RWPE1 (cell line): ENCODE results near the gene GUCY2C.
A peak's percentile ranks its signal among the peaks of the same experiment; 100 is the strongest.

Source experiments
- CTCF ChIA-PET: fragments of 350-600 bp; sonication (Branson Sonifier 250); formaldehyde crosslinking; extraction: SDS; loops from one replicate; lab custom pipeline; 2021; lab: Yijun Ruan, JAX
- POLR2A ChIA-PET: fragments of 400-600 bp; formaldehyde crosslinking; extraction: SDS; loops from one replicate; lab custom pipeline; 2020; ENCODE audit warnings: antibody characterized with exemption; ENCODE audit not compliant: low non-redundant PET; lab: Yijun Ruan, JAX
- DNase-seq: peaks from one replicate; pipeline ENCODE4 v3.0.0; 2012; ENCODE audit warnings: low spot score
- H3K27ac ChIP-seq: fragments of 450-650 bp; 2 replicates; pipeline ENCODE4 v1.5.1; 2017
- TF ChIP-seq, protein P1 (sequence below): fragments of 450-650 bp; conservative IDR thresholded peaks from 2 replicates; pipeline ENCODE4 v1.5.1; 2017; ENCODE audit warnings: low read depth, mild to moderate bottlenecking

GUCY2C gene

DNA sequence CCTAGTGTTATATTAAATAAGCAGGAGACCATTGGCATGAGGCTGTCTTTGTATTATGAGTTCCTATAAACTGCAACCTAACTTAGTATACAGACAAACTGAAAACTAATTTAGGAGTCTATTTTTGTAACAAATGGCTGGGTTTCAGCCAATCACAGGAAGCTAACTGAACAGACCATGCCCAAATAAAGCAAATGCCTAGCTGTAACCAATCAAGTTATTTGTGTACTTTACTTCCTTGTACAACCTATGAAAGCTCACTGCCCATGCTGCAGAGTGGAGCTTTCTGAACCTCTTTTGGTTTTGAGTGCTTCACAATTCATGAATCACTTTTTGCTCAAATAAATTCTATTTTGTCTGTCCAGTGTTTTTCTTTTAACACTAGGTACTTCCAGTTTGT lies 41.6 kb downstream of the GUCY2C start:
- DNase-seq: no peak
- ChIA-PET CTCF (interaction anchor here (0.6 to 0.8 kb wide), 2 partner anchors 9 to 608 kb away, joined by 3 read pairs; no protein-coding TSS in a partner anchor), POLR2A (no interaction called here)
- TF ChIP-seq, protein P1, sequence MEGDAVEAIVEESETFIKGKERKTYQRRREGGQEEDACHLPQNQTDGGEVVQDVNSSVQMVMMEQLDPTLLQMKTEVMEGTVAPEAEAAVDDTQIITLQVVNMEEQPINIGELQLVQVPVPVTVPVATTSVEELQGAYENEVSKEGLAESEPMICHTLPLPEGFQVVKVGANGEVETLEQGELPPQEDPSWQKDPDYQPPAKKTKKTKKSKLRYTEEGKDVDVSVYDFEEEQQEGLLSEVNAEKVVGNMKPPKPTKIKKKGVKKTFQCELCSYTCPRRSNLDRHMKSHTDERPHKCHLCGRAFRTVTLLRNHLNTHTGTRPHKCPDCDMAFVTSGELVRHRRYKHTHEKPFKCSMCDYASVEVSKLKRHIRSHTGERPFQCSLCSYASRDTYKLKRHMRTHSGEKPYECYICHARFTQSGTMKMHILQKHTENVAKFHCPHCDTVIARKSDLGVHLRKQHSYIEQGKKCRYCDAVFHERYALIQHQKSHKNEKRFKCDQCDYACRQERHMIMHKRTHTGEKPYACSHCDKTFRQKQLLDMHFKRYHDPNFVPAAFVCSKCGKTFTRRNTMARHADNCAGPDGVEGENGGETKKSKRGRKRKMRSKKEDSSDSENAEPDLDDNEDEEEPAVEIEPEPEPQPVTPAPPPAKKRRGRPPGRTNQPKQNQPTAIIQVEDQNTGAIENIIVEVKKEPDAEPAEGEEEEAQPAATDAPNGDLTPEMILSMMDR: no peak
- no peak overlapping the region for H3K27ac ChIP-seq

DNA sequence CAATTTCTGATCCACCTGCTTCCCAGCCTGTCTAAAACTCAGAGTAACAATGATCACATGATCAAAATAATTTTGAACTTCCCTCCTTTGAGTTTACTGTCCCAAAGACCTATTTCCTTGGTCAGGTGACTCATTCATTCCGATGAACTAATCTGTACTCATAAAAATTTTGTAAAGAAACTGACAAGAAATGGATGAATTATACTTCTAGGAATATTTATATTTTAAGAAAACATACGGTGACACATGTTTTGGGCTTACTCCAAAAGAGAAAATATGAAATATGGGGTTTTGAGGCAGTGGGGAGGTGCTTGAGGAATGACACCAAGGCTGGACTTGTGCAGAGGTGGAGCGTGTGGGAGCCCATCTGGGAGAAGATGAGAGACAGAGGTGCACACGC lies 42.0 kb downstream of the GUCY2C start:
- TF ChIP-seq, protein P1: no peak
- DNase-seq: peak; percentile 11
- CTCF ChIA-PET: interaction anchor here (0.6 to 1.0 kb wide), 2 partner anchors 469 to 609 kb away, joined by 3 read pairs; no protein-coding TSS in a partner anchor
- POLR2A ChIA-PET: no interaction called here
- H3K27ac ChIP-seq: no peak overlapping the region

DNA sequence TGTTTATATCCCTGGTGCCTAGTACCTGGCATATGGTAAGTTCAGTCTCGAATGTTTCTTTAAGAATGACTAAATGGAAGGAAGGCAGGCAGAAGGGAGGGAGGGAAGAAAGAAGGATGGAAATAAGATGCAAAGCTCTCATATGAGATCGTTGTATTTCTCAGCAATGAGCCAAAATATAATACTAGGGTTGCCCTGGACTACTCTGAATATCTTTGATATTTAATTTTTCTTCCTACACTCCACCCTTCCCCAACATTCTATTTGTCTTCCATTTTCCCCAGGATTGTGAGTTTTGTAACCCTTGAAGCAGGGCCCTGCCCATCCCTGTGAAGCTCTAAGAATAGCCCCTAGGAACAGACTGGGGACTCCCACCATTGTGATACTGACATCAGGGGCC lies 43.9 kb downstream of the GUCY2C start:
- no peak for DNase-seq
- H3K27ac ChIP-seq: no peak overlapping the region
- CTCF ChIA-PET: no interaction called here
- POLR2A ChIA-PET: no interaction called here
- TF ChIP-seq, protein P1: no peak

DNA sequence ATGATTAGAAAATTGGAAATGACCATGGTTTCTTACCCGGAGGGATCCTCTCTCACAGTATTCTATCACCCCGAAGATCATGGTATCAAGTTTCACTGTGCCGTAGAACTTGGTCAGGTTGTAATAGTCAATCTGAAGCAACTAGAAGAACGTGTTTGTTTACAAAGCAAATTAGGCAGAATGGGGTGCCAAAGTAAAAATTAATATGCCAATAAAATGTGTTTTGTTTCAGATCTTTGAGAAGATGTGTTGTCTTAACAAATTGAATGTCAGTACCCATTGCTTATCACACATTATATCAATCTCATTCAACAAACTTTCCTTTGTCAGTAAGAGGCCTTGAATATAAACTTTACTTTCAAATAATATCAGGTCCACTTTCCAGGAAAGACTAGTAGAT lies 45.0 kb downstream of the GUCY2C start:
- DNase-seq: no peak
- no peak overlapping the region for H3K27ac ChIP-seq
- CTCF ChIA-PET: no interaction called here
- TF ChIP-seq, protein P1: no peak
- POLR2A ChIA-PET: no interaction called here

DNA sequence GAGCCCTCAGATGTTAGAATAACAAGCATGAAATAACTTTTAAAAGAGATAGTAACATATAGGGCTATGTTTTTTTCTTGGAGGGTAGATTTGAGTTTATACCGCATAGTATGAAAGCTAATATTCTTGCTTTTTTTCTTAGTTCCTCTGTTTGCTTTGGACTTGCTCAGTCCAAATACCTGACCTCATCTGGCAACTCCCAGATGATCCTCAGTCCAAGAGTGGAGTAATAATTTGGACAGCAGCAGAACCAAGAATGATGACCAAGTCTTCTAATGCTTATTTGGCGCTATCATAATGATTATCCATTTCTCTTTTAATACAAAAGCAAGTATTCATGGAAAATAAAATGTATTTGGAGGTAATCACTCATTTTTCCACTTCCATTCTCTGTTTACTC lies 45.6 kb downstream of the GUCY2C start:
- DNase-seq: no peak
- H3K27ac ChIP-seq: no peak overlapping the region
- ChIA-PET CTCF (no interaction called here), POLR2A (no interaction called here)
- TF ChIP-seq, protein P1: no peak

DNA sequence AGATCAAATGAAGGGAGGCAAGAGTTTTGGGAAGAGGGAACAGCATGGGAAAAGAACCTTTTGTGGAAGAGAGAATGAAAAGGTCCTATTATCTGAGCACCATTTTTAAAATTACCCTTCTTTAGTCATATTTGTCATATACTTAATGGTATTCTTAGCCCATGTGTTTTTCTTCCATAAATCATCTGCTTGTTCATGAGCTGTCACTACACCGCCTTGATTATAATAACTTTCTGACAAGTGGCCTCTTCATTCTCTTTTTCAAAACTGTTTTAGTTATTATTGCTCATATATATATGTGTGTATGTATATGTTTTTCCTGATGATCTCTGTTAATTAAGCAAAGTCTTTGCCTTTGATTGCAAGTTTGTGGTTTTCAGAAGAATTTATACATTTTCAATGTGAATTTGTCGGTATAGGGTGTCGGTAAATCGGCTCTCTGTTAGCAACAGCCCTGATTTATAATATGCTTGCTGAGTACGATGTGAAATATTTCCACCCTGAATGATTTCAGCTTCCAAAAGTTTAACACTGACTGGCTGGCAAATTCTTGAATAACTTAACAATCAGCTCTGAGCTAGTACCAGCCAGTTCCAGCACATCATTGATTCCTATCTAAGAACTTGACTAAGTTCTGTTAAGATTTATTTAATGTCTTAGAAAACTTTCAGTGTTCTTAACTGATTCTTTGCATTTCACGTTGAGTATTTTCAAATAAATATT lies 49.2 kb downstream of the GUCY2C start:
- ChIA-PET POLR2A (no interaction called here), CTCF (interaction anchor here (0.5 kb wide), 1 partner anchor 90 kb away, joined by 4 read pairs; no protein-coding TSS in a partner anchor)
- DNase-seq: no peak
- TF ChIP-seq, protein P1: no peak
- H3K27ac ChIP-seq: no peak overlapping the region
